ENCODE measurements around the gene MKI67.

GRCh38 chr10:128111696-128112095, 14.5 kb downstream of the MKI67 start:
- TF ChIP-seq, protein P1, sequence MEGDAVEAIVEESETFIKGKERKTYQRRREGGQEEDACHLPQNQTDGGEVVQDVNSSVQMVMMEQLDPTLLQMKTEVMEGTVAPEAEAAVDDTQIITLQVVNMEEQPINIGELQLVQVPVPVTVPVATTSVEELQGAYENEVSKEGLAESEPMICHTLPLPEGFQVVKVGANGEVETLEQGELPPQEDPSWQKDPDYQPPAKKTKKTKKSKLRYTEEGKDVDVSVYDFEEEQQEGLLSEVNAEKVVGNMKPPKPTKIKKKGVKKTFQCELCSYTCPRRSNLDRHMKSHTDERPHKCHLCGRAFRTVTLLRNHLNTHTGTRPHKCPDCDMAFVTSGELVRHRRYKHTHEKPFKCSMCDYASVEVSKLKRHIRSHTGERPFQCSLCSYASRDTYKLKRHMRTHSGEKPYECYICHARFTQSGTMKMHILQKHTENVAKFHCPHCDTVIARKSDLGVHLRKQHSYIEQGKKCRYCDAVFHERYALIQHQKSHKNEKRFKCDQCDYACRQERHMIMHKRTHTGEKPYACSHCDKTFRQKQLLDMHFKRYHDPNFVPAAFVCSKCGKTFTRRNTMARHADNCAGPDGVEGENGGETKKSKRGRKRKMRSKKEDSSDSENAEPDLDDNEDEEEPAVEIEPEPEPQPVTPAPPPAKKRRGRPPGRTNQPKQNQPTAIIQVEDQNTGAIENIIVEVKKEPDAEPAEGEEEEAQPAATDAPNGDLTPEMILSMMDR (IDR thresholded peaks at IDR 0.05) = no peak
- no peak for TF ChIP-seq POLR2A (IDR thresholded peaks at IDR 0.05)

All from lower leg skin (tissue), 3 donors.